D721Med (cell line): Measurements from ENCODE around the gene ITPR3.
A peak's percentile ranks its signal among the peaks of the same experiment; 100 is the strongest.

Experiments used
- DNase-seq: peaks from one replicate; pipeline ENCODE4 v3.0.0; 2011; ENCODE audit warnings: low spot score; ENCODE audit not compliant: insufficient read length
- FAIRE-seq: peaks from 2 replicates; lab custom pipeline; 2011; peaks lifted over from hg19 to GRCh38; lab: Jason Lieb, UNC
- TF ChIP-seq, protein P1 (sequence below): IDR thresholded peaks from 2 replicates; pipeline ENCODE4 v1.5.1; 2012; ENCODE audit warnings: mild to moderate bottlenecking, control low read depth; ENCODE audit not compliant: insufficient read depth; ENCODE audit errors: missing control alignments

Gene ITPR3

DNA sequence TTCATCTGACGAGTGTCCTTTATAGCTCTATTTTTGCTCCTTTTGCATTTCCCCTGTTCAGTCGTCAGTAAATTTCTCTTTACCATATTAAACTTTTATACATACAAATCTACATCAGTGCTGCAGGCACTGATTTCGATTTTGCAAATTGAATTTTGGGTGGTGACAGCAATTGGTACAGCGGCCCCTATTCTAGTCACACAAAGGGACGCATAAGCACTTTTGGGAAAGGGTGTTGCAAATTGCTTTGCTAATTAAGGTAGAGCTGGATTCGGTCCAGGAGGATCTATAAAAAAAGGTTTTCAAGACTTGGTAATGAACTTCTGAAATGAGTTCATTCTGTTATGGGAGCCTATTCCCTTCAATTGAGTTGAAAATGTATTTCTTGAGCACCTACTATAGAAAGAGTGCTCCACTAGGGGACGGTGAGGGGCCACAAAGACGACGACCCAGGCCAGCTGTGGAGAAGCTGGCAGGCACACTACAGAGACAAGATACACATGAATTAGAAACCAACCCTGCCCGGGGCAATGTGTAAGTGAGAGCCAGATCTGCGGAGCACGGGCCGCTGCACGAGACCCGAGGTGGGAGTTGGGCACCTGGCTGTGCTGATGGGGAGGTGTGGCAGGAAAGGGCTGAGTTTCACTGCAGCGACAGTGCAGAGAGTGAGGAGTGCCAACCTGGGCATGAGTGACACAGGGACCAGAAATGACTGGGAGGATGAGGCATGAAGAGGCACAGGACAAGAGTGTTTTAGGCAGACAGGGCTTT, 85.0 kb downstream of the ITPR3 start:
- TF ChIP-seq, protein P1, sequence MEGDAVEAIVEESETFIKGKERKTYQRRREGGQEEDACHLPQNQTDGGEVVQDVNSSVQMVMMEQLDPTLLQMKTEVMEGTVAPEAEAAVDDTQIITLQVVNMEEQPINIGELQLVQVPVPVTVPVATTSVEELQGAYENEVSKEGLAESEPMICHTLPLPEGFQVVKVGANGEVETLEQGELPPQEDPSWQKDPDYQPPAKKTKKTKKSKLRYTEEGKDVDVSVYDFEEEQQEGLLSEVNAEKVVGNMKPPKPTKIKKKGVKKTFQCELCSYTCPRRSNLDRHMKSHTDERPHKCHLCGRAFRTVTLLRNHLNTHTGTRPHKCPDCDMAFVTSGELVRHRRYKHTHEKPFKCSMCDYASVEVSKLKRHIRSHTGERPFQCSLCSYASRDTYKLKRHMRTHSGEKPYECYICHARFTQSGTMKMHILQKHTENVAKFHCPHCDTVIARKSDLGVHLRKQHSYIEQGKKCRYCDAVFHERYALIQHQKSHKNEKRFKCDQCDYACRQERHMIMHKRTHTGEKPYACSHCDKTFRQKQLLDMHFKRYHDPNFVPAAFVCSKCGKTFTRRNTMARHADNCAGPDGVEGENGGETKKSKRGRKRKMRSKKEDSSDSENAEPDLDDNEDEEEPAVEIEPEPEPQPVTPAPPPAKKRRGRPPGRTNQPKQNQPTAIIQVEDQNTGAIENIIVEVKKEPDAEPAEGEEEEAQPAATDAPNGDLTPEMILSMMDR = no peak
- FAIRE-seq = no peak
- DNase-seq = no peak

DNA sequence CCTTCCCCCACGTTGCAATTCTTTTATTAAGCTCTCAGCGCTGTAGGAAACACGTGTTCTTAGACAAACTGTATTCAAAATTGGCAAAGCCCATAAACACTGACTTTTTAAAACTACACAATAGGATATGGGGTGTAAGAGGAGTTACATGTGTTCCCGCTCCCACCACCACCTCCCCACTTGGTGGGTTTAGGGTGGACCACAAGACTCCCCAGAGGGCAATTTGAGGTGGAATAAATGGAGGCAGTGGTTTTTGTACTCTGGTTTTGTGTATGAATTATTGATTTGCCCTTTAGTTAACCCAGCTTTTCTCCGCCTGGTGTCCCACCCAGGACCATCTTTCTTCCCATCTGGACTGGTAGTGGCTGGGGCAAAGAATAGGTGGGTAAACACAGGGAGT, 86.6 kb downstream of the ITPR3 start:
- TF ChIP-seq, protein P1 = no peak
- FAIRE-seq (no peak), DNase-seq (no peak)

DNA sequence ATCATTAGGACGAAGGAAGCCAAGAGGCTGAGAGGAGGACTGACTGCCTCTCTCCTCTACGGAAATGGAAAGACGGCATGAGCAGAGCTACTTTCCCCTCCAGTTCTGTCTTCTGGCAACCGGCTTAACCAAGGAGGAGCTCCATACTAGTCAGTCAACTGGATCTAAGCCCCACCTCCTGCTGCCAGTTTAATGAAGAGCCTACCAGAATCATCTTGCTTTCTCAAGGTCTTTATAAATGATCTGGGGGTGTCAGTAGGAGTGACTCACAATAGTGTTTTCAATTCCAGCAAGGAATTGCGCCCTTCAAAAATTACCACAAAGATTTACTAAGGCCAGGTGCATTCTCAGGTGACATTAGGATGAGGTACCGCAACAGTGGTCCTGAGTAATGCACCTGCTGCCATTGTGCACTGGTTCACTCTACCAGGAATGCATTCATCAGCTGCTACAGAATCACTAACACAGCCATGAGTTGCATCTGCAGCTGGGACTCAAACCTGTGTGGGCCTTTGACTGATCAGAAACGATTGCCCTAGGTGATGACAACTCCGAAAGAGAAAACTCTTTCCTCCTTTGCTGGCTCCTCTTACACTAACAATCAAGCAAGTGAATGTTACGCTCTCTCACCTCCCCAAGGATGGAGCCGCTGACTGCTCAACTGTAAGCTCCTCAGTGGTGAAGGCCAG, 87.5 kb downstream of the ITPR3 start:
- DNase-seq = no peak
- TF ChIP-seq, protein P1 = no peak
- no peak for FAIRE-seq

DNA sequence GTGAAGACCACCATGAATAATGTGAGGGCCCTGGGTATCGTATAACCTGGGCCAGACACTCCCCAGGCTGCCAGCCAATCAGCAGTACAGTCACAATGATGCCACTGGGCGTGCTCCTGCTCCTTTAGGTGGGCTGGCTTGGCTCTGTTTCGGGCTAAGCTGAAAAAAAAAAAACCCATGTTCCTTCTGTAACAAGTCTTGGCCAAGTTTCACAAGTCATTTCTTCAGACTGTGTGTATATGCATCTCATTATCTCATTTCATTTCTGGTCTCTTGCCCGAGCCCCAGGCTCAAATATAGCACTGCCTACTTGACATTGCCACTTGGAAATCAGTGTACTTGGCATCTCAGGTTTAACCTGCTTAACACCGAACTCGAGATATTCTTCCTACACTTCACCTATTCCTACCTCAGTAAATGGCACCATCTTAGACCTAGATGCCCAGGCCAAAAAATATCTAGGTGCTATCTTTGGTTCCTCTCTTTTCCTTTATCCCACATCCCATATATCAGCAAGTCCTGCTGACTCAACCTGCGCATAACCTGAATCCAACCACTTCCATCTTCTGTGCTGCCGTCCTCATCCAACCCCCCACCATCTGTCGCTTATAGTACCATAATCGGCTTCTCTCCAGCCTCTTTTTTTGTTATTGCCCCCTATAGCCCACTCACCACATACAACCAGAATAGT, 88.6 kb downstream of the ITPR3 start:
- TF ChIP-seq, protein P1 = no peak
- FAIRE-seq = no peak
- no peak for DNase-seq

DNA sequence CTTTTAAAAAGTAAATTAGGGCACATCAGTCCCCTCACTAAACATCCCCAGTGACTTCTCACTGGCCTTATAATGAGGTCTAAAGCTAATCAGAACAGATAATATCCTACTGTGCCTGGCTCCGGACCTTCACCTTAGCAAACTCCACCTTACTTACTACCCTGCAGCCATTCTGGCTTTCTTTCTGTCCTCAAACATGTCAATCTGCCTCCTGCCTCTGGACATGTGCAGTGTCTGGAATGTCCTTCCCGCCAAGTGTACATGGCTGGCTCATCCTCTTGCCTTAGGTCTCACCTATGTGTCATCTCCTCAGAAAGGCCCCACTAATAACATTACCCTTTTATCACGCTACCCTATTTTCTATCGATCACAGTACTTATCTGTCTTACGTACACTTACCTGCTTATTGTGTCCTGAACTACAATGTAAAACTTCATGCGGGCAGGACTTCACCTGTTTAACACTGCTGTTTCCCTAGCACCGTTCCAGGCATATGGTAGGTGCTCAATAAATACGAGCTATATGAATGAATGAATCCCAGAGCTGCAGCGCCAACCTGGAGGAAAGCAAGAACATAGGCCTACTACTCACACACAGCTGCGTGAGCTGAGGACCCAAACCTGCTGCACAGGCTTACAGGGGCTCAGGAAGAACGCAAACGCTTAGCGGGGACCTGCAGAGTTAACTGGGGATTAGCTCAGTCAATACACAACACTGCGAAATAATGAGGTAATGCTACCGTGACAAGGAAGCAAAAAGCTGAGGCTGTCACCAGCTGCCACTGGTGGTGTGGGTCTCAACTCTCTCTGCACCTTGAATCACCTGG, 89.4 kb downstream of the ITPR3 start:
- DNase-seq (no peak), FAIRE-seq (no peak)
- TF ChIP-seq, protein P1 = no peak

DNA sequence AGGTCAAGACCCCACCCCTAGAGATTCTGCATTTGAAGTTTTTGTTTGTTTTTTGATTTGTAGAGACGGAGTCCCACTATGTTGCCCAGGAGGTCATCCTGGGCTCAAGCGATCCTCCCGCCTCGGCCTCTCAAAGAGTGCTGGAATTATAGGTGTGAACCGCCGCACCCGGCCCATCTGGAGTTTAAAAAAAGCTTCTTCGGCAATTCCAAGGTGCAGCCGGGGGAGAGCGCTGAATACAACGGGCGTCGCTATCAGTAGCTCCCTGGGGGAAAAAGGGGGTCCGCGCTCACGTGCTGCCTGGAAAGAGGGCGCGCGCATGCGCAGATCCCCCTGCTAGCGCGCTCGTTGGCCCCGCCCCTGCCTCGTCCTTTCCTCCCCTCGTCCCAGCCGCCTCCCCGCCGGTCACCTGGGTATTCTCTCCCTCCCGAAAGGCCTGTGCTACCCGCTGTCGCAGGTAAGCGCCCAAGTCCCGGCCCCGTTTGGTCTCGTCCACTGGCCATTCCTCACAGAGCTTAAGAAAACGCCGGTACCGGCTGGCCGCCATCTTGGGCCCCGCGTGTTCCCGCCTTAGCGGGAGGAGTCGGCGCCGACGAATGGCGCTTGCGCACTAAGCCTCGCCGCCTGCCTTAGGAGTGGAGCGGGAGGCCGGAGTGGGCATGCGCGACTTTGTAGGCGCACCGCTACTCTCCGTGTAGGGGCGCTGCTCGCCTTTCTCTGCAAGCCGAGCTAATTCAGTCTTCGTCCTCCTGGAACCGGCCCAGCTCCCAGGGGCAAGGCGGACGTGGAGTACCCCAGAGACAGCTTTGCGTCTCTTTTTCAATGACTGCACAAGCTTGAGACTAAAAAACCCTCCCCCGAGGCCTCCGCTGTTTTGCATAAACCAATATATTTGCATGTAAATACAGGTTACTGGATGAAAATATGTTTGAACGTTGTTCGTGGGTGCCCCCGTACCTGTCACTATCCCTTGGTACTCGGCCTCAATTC, 90.3 kb downstream of the ITPR3 start, which contains the start of gene UQCC2:
Gene UQCC2, minus strand, starts transcription at position 561 of the 990 bp plus-strand sequence. Its CDS starts 14 bp downstream, at position 547.
- TF ChIP-seq, protein P1 = peak; percentile 85

More for the DNA sequence above, 90.3 kb downstream of the ITPR3 start, which contains the start of gene UQCC2:
- FAIRE-seq (no peak), DNase-seq (no peak)
